HUES64 (cell line): ENCODE measurements around the gene MYO3A.
"Not testable (repeated sequence)": the region's sequence is repeated elsewhere in the genome, so short reads cannot be mapped to it uniquely, and the experiment has no call there.

ENCODE experiments used
- H3K27ac ChIP-seq: 2 replicates; pipeline ENCODE4 v1.7.0; 2013; ENCODE audit warnings: low read depth, low read length, inconsistent platforms
- H3K27me3 ChIP-seq: 2 replicates; pipeline ENCODE4 v1.6.1; 2013; ENCODE audit warnings: mild to moderate bottlenecking, low read length; ENCODE audit not compliant: insufficient read depth
- H3K36me3 ChIP-seq: 2 replicates; pipeline ENCODE4 v1.6.1; 2013; ENCODE audit warnings: mild to moderate bottlenecking, low read length; ENCODE audit not compliant: insufficient read depth
- H3K4me1 ChIP-seq: 2 replicates; pipeline ENCODE4 v1.6.1; 2013; ENCODE audit warnings: mild to moderate bottlenecking, low read length, moderate library complexity; ENCODE audit not compliant: insufficient read depth
- H3K4me3 ChIP-seq: 2 replicates; pipeline ENCODE4 v1.5.1; 2013; ENCODE audit warnings: mild to moderate bottlenecking, low read length, moderate library complexity
- H3K9ac ChIP-seq: 2 replicates; pipeline ENCODE4 v1.6.1; 2013; ENCODE audit warnings: mild to moderate bottlenecking, low read depth, low read length
- H3K9me3 ChIP-seq: 2 replicates; pipeline ENCODE4 v1.6.1; 2013; ENCODE audit warnings: low read depth, low read length; ENCODE audit not compliant: insufficient read depth
- WGBS: fragments of 150-250, 120-280 bp; methylation state at CpG from one replicate; pipeline ENCODE4 v1.1.7; 2013; ENCODE audit warnings: missing lambda C conversion rate; 5-methylcytosine and 5-hydroxymethylcytosine counted together

The MYO3A gene

DNA sequence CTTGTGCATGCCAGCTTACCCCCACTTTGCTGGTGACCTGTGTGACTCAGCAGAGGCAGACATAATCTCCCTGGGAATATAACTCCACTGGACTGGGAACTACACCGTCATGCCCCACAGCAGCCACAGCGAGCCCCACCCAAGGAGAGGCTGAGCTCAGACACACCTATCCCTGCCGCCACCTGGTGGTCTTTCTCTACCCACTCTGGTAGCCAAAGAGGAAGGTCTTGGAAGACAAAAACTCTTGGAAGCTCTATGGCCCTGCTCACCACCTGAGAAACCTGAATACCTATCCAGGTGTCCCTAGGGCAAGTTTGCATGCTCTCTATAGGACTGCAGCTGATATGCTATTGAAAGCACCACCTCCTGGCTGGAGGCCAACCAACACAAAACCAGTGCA, 48.1 kb downstream of the MYO3A start:
- Histone ChIP-seq H3K9me3 (peaks cover 5% of the 10 kb centered on the region; the same call in 1 of the 2 replicates), H3K36me3 (no peaks in the 10 kb centered on the region), H3K27me3 (no peaks in the 10 kb centered on the region), H3K4me1 (no peaks in the 10 kb centered on the region), H3K9ac (no peak overlapping the region), H3K27ac (no peak overlapping the region), H3K4me3 (no peak overlapping the region)
- 92% methylated on average over 3 of the region's 3 CpGs for WGBS

DNA sequence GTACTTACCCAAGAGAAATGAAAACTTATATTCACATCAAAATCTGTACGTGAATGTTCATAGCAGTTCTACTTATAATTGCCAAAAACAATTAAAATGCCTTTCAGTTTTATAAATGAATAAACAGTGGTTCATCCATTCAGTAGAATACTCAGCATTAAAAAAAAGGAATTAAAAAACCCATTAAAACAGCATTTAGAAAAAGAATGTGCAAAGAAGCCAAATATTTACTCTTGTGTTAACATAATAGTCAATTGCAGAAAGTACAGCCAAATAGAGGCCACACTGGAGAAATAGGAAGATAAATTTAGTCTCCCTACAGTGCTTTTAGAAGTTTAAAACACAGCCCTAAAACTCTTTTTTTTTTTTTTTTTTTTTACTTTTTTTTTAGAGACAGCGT, 54.6 kb downstream of the MYO3A start:
- H3K27me3 ChIP-seq = no peaks in the 10 kb centered on the region
- no peak overlapping the region for H3K9ac ChIP-seq
- WGBS = 92% methylated on average over 2 of the region's 2 CpGs
- H3K4me1 ChIP-seq = no peaks in the 10 kb centered on the region
- no peaks in the 10 kb centered on the region for H3K9me3 ChIP-seq
- H3K4me3 ChIP-seq = no peak overlapping the region
- no peaks in the 10 kb centered on the region for H3K36me3 ChIP-seq
- no peak overlapping the region for H3K27ac ChIP-seq

DNA sequence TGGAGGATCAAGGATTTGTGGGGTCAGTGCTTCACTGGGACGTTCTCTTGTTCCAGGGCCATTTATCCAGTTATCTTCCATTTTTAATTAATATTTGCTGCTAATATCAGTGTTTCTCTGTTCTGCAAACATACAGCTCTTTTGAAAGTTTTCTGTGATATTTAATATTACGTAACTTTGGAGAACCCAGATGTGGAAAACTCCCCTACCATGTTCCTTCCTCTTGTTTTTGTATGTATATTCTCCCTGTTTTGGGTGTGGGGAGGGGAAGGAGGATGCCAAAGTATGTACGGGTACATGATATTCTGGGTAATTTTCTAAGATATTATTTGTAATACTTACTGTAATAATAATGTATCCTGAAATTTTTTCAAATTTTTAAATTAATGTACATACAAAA, 55.9 kb downstream of the MYO3A start:
- no peak overlapping the region for H3K4me3 ChIP-seq
- no peak overlapping the region for H3K27ac ChIP-seq
- H3K9me3 ChIP-seq = no peaks in the 10 kb centered on the region
- no peaks in the 10 kb centered on the region for H3K27me3 ChIP-seq
- WGBS = 80% methylated on average over 1 of the region's 3 CpGs
- no peaks in the 10 kb centered on the region for H3K4me1 ChIP-seq
- H3K36me3 ChIP-seq = no peaks in the 10 kb centered on the region
- no peak overlapping the region for H3K9ac ChIP-seq

DNA sequence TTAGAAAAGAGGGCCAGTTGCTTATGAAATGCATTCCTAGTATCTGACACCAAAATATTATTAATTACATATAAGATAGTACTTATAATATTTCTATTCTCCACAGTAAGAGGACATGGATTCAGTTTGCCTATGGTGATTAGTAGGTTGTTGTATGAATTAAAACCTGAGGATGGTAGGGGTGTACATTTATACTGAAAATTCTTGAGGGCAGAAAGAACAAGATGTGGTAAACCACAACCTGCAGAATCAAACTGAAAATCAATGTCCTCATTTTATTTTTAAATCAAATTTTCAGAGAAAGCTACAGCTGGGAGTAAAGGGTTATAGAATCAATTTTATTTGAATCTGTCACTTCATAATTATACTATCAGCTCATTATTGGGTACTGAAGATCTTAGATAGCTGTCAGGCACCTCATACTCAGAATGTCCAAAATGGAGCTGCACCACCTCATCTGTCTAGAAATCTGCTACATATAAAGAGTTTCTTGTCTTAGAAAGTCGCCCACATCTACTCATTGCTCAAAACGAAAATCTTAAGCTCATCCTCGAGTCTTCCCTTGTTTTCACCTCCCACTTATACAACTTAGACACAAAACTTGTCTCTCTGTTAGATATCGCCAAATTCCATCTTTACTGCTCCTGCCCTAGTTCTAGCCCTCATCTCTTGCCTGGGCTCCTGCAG, 65.4 kb downstream of the MYO3A start:
- no peaks in the 10 kb centered on the region for H3K36me3 ChIP-seq
- no peak overlapping the region for H3K27ac ChIP-seq
- H3K4me3 ChIP-seq = no peak overlapping the region
- H3K27me3 ChIP-seq = no peaks in the 10 kb centered on the region
- 93% methylated on average over 4 of the region's 4 CpGs for WGBS
- H3K9me3 ChIP-seq = no peaks in the 10 kb centered on the region
- H3K4me1 ChIP-seq = no peaks in the 10 kb centered on the region
- no peak overlapping the region for H3K9ac ChIP-seq

DNA sequence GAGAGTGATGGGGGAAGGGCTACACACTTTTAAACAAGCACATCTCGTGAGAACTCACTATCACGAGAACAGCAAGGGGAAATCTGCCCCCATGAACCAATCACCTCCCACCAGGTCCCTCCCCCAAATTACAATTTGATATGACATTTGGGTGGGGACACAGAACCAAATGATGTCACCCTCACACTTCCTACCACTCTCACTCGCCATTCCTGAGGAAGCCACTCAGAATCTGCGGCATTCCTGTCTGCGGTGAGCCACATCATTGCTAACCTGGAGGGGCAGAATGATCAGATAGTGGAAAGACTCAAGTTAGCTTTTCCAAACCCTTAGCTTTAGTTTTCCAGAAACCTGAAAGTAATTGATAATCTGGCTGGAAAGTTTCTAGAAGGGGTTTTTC, 66.9 kb downstream of the MYO3A start:
- no peak overlapping the region for H3K9ac ChIP-seq
- WGBS = 98% methylated on average over 5 of the region's 5 CpGs

DNA sequence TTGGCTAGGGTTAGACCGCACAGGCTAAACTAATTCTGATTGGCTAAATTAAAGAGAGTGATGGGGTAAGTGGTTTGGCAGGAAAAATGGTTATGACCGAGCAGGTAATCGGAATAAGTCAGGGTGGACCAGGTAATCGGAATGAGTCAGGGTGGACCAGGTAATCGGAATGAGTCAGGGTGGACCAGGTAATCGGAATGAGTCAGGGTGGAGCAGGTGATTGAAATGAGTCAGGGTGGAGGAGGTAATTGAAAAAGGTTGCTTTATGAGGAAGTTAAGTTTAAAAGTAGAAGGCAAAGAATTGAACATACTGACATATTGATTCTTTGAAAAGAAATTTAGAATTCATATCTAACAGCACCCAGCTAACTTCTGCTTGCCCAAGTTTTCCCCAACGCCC, 68.4 kb downstream of the MYO3A start:
- not testable (repeated sequence) for H3K9me3 ChIP-seq, H3K36me3 ChIP-seq, H3K9ac ChIP-seq, H3K4me3 ChIP-seq, H3K27me3 ChIP-seq, H3K27ac ChIP-seq, H3K4me1 ChIP-seq
- WGBS = 97% methylated on average over 7 of the region's 7 CpGs

More for the DNA sequence above, 66.9 kb downstream of the MYO3A start:
- H3K27ac ChIP-seq = no peak overlapping the region
- H3K4me3 ChIP-seq = no peak overlapping the region
- no peaks in the 10 kb centered on the region for H3K27me3 ChIP-seq
- no peaks in the 10 kb centered on the region for H3K4me1 ChIP-seq
- no peaks in the 10 kb centered on the region for H3K36me3 ChIP-seq
- H3K9me3 ChIP-seq = no peaks in the 10 kb centered on the region

DNA sequence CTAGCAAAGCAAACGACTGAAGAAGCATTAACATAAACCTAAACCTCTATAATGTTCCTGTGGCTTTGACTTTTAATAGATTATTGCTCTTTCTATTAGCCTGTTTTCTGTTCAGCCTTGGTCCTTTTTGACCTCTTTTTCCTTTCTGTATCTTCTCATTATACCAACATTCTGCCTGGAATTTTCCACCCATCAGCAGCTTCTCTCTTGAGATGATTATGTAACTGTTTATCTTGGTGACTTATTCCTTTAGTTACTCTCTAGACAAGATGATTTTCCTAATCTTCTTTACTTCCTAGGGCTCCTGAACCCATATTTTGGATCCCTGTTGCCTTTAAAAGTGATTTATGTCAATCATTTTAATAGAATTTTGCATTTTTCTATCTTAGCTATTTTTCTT, 81.1 kb downstream of the MYO3A start:
- H3K4me1 ChIP-seq = peaks cover 10% of the 10 kb centered on the region
- H3K27ac ChIP-seq = no peak overlapping the region
- no peaks in the 10 kb centered on the region for H3K27me3 ChIP-seq
- WGBS = 75% methylated on average over 1 of the region's 1 CpG
- H3K4me3 ChIP-seq = no peak overlapping the region
- no peaks in the 10 kb centered on the region for H3K36me3 ChIP-seq
- H3K9me3 ChIP-seq = no peaks in the 10 kb centered on the region
- no peak overlapping the region for H3K9ac ChIP-seq

DNA sequence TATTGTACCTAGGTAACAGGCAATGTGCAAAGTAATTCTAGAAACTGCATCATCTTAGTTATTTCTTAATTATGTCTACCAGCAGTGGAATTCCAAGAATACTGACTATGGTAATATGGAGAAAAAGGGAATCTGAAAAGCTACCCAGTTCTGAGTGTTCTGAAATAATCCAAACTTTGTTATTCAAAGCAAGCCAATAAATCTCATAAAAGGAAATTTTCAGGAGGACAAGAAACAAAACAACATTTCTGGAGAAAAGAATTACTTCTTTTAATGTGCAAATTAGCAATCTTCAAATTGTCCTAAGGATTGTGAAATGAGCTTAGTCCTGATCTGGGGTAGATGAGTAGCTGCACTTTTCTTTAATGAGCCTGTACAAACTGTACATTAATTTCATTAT, 88.8 kb downstream of the MYO3A start:
- Histone ChIP-seq H3K9me3 (no peaks in the 10 kb centered on the region), H3K9ac (no peak overlapping the region), H3K27ac (no peak overlapping the region), H3K36me3 (no peaks in the 10 kb centered on the region), H3K4me3 (no peak overlapping the region), H3K4me1 (peaks cover 18% of the 10 kb centered on the region; the same call in 1 of the 2 replicates), H3K27me3 (no peaks in the 10 kb centered on the region)

DNA sequence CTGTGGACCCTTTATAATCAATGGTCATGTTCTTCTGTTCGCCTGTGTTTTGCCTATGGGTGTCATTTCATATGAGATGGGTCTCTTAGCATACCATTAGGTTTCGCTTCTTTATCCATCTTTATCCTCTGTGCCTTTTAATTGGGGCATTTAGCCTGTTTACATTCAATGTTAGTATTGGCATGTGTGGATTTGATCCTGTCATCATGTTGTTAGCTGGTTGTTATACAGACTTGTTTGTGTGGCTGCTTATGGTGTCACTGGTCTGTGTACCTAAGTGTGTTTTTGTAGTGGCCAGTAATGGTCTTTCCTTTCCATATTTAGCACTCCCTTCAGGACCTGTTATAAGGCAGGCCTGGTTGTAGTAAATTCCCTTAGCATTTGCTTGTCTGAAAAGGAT, 90.3 kb downstream of the MYO3A start:
- no peaks in the 10 kb centered on the region for H3K9me3 ChIP-seq
- H3K36me3 ChIP-seq = no peaks in the 10 kb centered on the region
- H3K4me3 ChIP-seq = no peak overlapping the region
- no peaks in the 10 kb centered on the region for H3K27me3 ChIP-seq
- no peak overlapping the region for H3K27ac ChIP-seq
- H3K9ac ChIP-seq = no peak overlapping the region
- WGBS = 90% methylated on average over 2 of the region's 2 CpGs
- peaks cover 20% of the 10 kb centered on the region; the same call in 1 of the 2 replicates for H3K4me1 ChIP-seq

DNA sequence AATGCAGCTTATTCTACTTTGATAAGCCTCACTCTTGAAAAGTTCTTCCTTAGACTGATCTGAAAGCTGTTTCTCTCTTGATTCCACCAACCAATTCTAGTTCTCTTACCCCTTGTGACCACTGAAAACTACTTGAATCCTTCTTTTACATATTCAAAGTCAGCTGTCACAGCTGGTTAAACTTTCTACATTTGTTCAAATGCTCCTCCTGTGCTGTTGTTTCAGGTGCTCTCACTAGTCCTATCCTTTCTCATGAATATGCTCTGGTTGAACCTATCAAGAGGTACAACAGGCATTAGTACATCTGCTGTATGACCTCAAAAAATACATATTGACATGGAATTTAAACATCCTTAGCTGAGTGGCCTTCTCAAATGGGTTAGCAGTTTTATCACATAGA, 91.5 kb downstream of the MYO3A start:
- Histone ChIP-seq H3K4me1 (peaks cover 28% of the 10 kb centered on the region; the same call in 1 of the 2 replicates), H3K27me3 (no peaks in the 10 kb centered on the region), H3K9me3 (no peaks in the 10 kb centered on the region), H3K36me3 (no peaks in the 10 kb centered on the region), H3K27ac (no peak overlapping the region), H3K9ac (no peak overlapping the region), H3K4me3 (no peak overlapping the region)

DNA sequence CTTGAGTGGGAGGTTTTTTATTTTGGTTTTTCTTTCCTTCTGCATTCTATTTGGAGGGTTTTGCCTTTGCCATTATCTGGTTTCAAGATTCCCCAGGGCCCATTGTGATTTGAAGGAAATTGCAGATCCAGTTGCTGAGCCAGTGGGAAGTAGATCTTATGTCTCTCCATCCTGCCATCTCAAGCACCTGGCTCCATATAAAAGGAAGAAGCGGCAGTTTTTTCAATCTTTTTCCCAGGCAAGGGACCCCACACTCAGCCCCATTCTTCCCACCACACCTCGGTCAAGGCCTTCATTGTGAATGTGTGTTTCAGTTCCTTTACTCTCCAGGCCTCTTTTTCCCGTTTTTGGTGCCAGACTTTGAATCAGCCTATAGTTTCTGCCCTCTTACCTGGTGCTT, 95.8 kb downstream of the MYO3A start:
- no peaks in the 10 kb centered on the region for H3K36me3 ChIP-seq
- no peak overlapping the region for H3K4me3 ChIP-seq
- 88% methylated on average over 3 of the region's 3 CpGs for WGBS
- no peak overlapping the region for H3K9ac ChIP-seq
- no peak overlapping the region for H3K27ac ChIP-seq
- peaks cover 25% of the 10 kb centered on the region; the same call in 1 of the 2 replicates for H3K4me1 ChIP-seq
- no peaks in the 10 kb centered on the region for H3K27me3 ChIP-seq
- H3K9me3 ChIP-seq = no peaks in the 10 kb centered on the region

DNA sequence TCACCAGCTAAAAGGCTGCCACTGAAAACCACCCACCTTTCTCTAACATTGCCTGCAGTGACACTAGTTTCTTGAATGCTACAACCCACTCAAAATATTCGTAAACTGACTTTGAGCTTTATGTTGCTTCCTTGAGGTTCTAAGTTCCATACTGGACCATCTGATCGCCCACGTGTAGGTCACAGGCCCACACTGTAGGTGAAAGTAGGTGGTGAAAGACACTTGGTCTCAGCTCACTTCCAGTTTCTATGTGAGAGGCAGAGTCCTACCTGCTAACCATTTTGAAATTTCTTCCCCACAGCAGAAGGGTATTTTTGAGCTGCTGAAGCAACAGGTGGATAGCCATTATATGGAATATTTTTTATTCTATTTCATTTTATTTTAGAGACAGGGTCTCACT, 97.3 kb downstream of the MYO3A start:
- no peaks in the 10 kb centered on the region for H3K27me3 ChIP-seq
- H3K4me1 ChIP-seq = peaks cover 11% of the 10 kb centered on the region; the same call in 1 of the 2 replicates
- WGBS = 99% methylated on average over 3 of the region's 3 CpGs
- H3K4me3 ChIP-seq = no peak overlapping the region
- H3K27ac ChIP-seq = no peak overlapping the region
- no peaks in the 10 kb centered on the region for H3K9me3 ChIP-seq
- H3K9ac ChIP-seq = no peak overlapping the region
- no peaks in the 10 kb centered on the region for H3K36me3 ChIP-seq
